Left lung (tissue), 10 donors: Measurements from ENCODE around the gene KIF3C. TPM values are rescaled to one million over a fixed set of nuclear protein-coding genes. Genes with fewer than 3 reads are reported as not detected.

Source experiments
- ATAC-seq: fragments of 200-7000 bp; cut with Tn5 transposase; one replicate; pipeline ENCODE4 v1.9.1; 2020; ENCODE audit warnings: moderate library complexity
- DNase-seq, 4 donors: peaks; one replicate each; pipeline ENCODE4 v3.0.0-alpha.2; 2013 to 2020
- H3K27ac ChIP-seq, 2 donors: fragments of 200-600 bp; sonication (generic) in 1 of 2; one replicate each; pipeline versions ENCODE4 v1.5.0 to v1.8.0; 2020 to 2021
- H3K27me3 ChIP-seq, 2 donors: fragments of 200-600 bp; sonication (generic) in 1 of 2; one replicate each; pipeline versions ENCODE4 v1.5.0 to v1.8.0; 2020 to 2021
- H3K36me3 ChIP-seq, 2 donors: fragments of 200-600 bp; sonication (generic) in 1 of 2; one replicate each; pipeline versions ENCODE4 v1.5.0 to v1.8.0; 2020 to 2021
- H3K4me1 ChIP-seq, 2 donors: fragments of 200-600 bp; one replicate each; pipeline ENCODE4 v1.8.0; 2021
- H3K4me3 ChIP-seq, 2 donors: fragments of 200-600 bp; sonication (generic) in 1 of 2; one replicate each; pipeline versions ENCODE4 v1.5.0 to v1.8.0; 2020 to 2021; ENCODE audit warnings: mild to moderate bottlenecking in 1 of 2
- H3K9me3 ChIP-seq, 2 donors: fragments of 200-600 bp; sonication (generic) in 1 of 2; one replicate each; pipeline versions ENCODE4 v1.5.0 to v1.8.0; 2020 to 2021
- CTCF ChIP-seq, 2 donors: fragments of 200-600 bp; sonication (generic) in 1 of 2; IDR thresholded peaks; one replicate each; pipeline versions ENCODE4 v1.5.0 to v1.8.0; 2021; ENCODE audit warnings: antibody characterized with exemption in 2 of 2
- intact Hi-C, 2 donors: fragments of 100-400 bp; cut with DNase I; formaldehyde crosslinking; loops; one replicate each; pipeline versions ENCODE4 v1.11.2 to v1.14.2; 2022
- polyA plus RNA-seq, 6 donors: library from polyadenylated mRNA; unstranded; fragments of 120-200 nt; gene quantifications; one replicate each; pipeline ENCODE4 v1.2.1, GENCODE V29; 2013; ENCODE audit not compliant: insufficient read length in 6 of 6
- total RNA-seq, 2 donors: library from RNA; stranded (reverse); fragmentation: NEBNext Ultra II Directional; extraction: Animal tissue kit (Norgen Biotek cat#: 25700); gene quantifications; one replicate each; pipeline ENCODE4 v1.2.1, GENCODE V29; 2021
- donor health status: DM: no; HTN: yes; CAD: no.
- donor health status: DM: no; HTN: no; CAD: no.

The KIF3C gene
- total and polyA plus RNA-seq, 8 donors: 5.4 to 23.1 (median 16.7) TPM

GRCh38 chr2:26011990-26012856 lies 29.9 kb upstream of the KIF3C start:
- Histone ChIP-seq H3K4me1 (peaks cover 0 to 71% of the 10 kb centered on the region in 2 donors), H3K27ac (peak overlapping the region; percentile 17 to 74), H3K36me3 (no peaks in the 10 kb centered on the region), H3K4me3 (no peak overlapping the region), H3K27me3 (no peaks in the 10 kb centered on the region), H3K9me3 (no peaks in the 10 kb centered on the region)
- no peak for TF ChIP-seq CTCF (IDR thresholded peaks at IDR 0.05)
- intact Hi-C loops: no loop called here
- peak; percentile 84 for ATAC-seq
- peak in 2 of 4 donors; percentile 76 to 83 for DNase-seq

GRCh38 chr2:26011609-26011989 lies 29.3 kb upstream of the KIF3C start:
- no peaks in the 10 kb centered on the region for H3K36me3 ChIP-seq
- H3K27ac ChIP-seq: peak overlapping the region; percentile 17 to 74
- no peak for ATAC-seq
- H3K9me3 ChIP-seq: no peaks in the 10 kb centered on the region
- no peaks in the 10 kb centered on the region for H3K27me3 ChIP-seq
- intact Hi-C loops: no loop called here
- no peak overlapping the region for H3K4me3 ChIP-seq
- DNase-seq: no peak
- TF ChIP-seq CTCF (IDR thresholded peaks at IDR 0.05): no peak
- H3K4me1 ChIP-seq: peaks cover 0 to 69% of the 10 kb centered on the region in 2 donors

GRCh38 chr2:26010943-26011342 lies 28.6 kb upstream of the KIF3C start:
- H3K27me3 ChIP-seq: no peaks in the 10 kb centered on the region
- ATAC-seq: no peak

GRCh38 chr2:26009567-26009963 lies 27.3 kb upstream of the KIF3C start:
- intact Hi-C loops: no loop called here
- no peak for TF ChIP-seq CTCF (IDR thresholded peaks at IDR 0.05)
- H3K27me3 ChIP-seq: no peaks in the 10 kb centered on the region

More at GRCh38 chr2:26010943-26011342, 28.6 kb upstream of the KIF3C start:
- Histone ChIP-seq H3K27ac (peak overlapping the region in 1 of 2 donors; percentile 74), H3K4me1 (peaks cover 0 to 63% of the 10 kb centered on the region in 2 donors), H3K9me3 (no peaks in the 10 kb centered on the region), H3K36me3 (no peaks in the 10 kb centered on the region), H3K4me3 (no peak overlapping the region)
- intact Hi-C loops: no loop called here
- no peak for TF ChIP-seq CTCF (IDR thresholded peaks at IDR 0.05)
- no peak for DNase-seq

GRCh38 chr2:26008851-26009566 lies 26.7 kb upstream of the KIF3C start:
- H3K36me3 ChIP-seq: no peaks in the 10 kb centered on the region
- H3K9me3 ChIP-seq: no peaks in the 10 kb centered on the region
- H3K4me1 ChIP-seq: peaks cover 0 to 78% of the 10 kb centered on the region in 2 donors
- H3K4me3 ChIP-seq: no peak overlapping the region
- peak; percentile 64 for ATAC-seq
- TF ChIP-seq CTCF (IDR thresholded peaks at IDR 0.05): no peak
- peak overlapping the region; percentile 19 to 88 for H3K27ac ChIP-seq
- DNase-seq: peak in 2 of 4 donors; percentile 37 to 87
- intact Hi-C loops: no loop called here
- H3K27me3 ChIP-seq: no peaks in the 10 kb centered on the region

More at GRCh38 chr2:26009567-26009963, 27.3 kb upstream of the KIF3C start:
- no peak overlapping the region for H3K4me3 ChIP-seq
- ATAC-seq: no peak
- H3K27ac ChIP-seq: peak overlapping the region; percentile 2 to 88
- no peaks in the 10 kb centered on the region for H3K9me3 ChIP-seq
- DNase-seq: no peak
- no peaks in the 10 kb centered on the region for H3K36me3 ChIP-seq
- H3K4me1 ChIP-seq: peaks cover 0 to 72% of the 10 kb centered on the region in 2 donors
